ENCODE measurements around the gene APBA2. TPM values are rescaled to one million over a fixed set of nuclear protein-coding genes. Genes with fewer than 3 reads are reported as not detected.
A peak's percentile ranks its signal among the peaks of the same experiment; 100 is the strongest.

APBA2 gene
- total RNA-seq, 4 donors from 2014 or later, result 1.3 to 7.0 (median 2.4) TPM

GRCh38 chr15:29035336-29036285 is 149.8 kb downstream of the APBA2 start:
- no peaks in the 10 kb centered on the region for H3K4me1 ChIP-seq
- H3K4me3 ChIP-seq, result no peak overlapping the region
- WGBS, result 88% methylated on average over 9 of the region's 14 CpGs
- H3K27me3 ChIP-seq, result no peaks in the 10 kb centered on the region
- no peaks in the 10 kb centered on the region for H3K9me3 ChIP-seq
- H3K36me3 ChIP-seq, result no peaks in the 10 kb centered on the region
- no peak for DNase-seq (ENCODE audit: low spot score in 2 of 2)
- TF ChIP-seq EP300 (IDR thresholded peaks at IDR 0.05) (no peak), POLR2A (IDR thresholded peaks at IDR 0.05) (no peak), CTCF (IDR thresholded peaks at IDR 0.05) (no peak), POLR2AphosphoS5 (IDR thresholded peaks at IDR 0.05) (no peak)
- no peak overlapping the region for H3K27ac ChIP-seq

- WGBS, result 67% methylated on average over 9 of the region's 9 CpGs
These were observed 152.4 kb downstream of the APBA2 start for GRCh38 chr15:29037997-29038705.

GRCh38 chr15:29039466-29040369 is 153.9 kb downstream of the APBA2 start:
- Histone ChIP-seq H3K36me3 (no peaks in the 10 kb centered on the region), H3K9me3 (no peaks in the 10 kb centered on the region), H3K27ac (no peak overlapping the region), H3K4me1 (no peaks in the 10 kb centered on the region), H3K27me3 (no peaks in the 10 kb centered on the region), H3K4me3 (no peak overlapping the region)
- peak in 1 of 2 donors; percentile 41 for DNase-seq (ENCODE audit: low spot score in 2 of 2)
- WGBS, result 85% methylated on average over 13 of the region's 13 CpGs
- TF ChIP-seq EP300 (IDR thresholded peaks at IDR 0.05) (no peak), POLR2AphosphoS5 (IDR thresholded peaks at IDR 0.05) (no peak), CTCF (IDR thresholded peaks at IDR 0.05) (no peak), POLR2A (IDR thresholded peaks at IDR 0.05) (no peak)

More at GRCh38 chr15:29037997-29038705, 152.4 kb downstream of the APBA2 start:
- Histone ChIP-seq H3K9me3 (no peaks in the 10 kb centered on the region), H3K27me3 (no peaks in the 10 kb centered on the region), H3K27ac (no peak overlapping the region), H3K4me1 (no peaks in the 10 kb centered on the region), H3K36me3 (no peaks in the 10 kb centered on the region), H3K4me3 (no peak overlapping the region)
- peak in 1 of 2 donors; percentile 67 for DNase-seq (ENCODE audit: low spot score in 2 of 2)
- TF ChIP-seq POLR2AphosphoS5 (IDR thresholded peaks at IDR 0.05), result no peak
- TF ChIP-seq POLR2A (IDR thresholded peaks at IDR 0.05), result no peak
- TF ChIP-seq CTCF (IDR thresholded peaks at IDR 0.05), result no peak
- TF ChIP-seq EP300 (IDR thresholded peaks at IDR 0.05), result no peak

GRCh38 chr15:29040370-29040751 is 154.6 kb downstream of the APBA2 start:
- peak in 1 of 2 donors; percentile 63 for DNase-seq (ENCODE audit: low spot score in 2 of 2)
- Histone ChIP-seq H3K4me3 (no peak overlapping the region), H3K36me3 (no peaks in the 10 kb centered on the region), H3K4me1 (no peaks in the 10 kb centered on the region), H3K27me3 (no peaks in the 10 kb centered on the region), H3K27ac (no peak overlapping the region), H3K9me3 (no peaks in the 10 kb centered on the region)
- 63% methylated on average over 8 of the region's 8 CpGs for WGBS
- TF ChIP-seq POLR2A (IDR thresholded peaks at IDR 0.05), result no peak

- WGBS, result 73% methylated on average over 9 of the region's 9 CpGs
- Histone ChIP-seq H3K9me3 (no peaks in the 10 kb centered on the region), H3K27me3 (no peaks in the 10 kb centered on the region), H3K4me1 (no peaks in the 10 kb centered on the region), H3K27ac (no peak overlapping the region), H3K4me3 (no peak overlapping the region), H3K36me3 (no peaks in the 10 kb centered on the region)
- peak in 1 of 2 donors; percentile 13 for DNase-seq (ENCODE audit: low spot score in 2 of 2)
- TF ChIP-seq CTCF (IDR thresholded peaks at IDR 0.05), result no peak
- no peak for TF ChIP-seq POLR2AphosphoS5 (IDR thresholded peaks at IDR 0.05)
- TF ChIP-seq POLR2A (IDR thresholded peaks at IDR 0.05), result no peak
- no peak for TF ChIP-seq EP300 (IDR thresholded peaks at IDR 0.05)
These were observed 158.1 kb downstream of the APBA2 start for GRCh38 chr15:29043736-29044502.
